HS-5 (cell line): Measurements from ENCODE around the gene ALKBH8.
"Not testable (repeated sequence)": the region's sequence is repeated elsewhere in the genome, so short reads cannot be mapped to it uniquely, and the experiment has no call there.

Source experiments
- DNase-seq: peaks from one replicate; pipeline ENCODE4 v3.0.0-alpha.2; 2012; ENCODE audit warnings: low read depth

Gene ALKBH8, protein sequence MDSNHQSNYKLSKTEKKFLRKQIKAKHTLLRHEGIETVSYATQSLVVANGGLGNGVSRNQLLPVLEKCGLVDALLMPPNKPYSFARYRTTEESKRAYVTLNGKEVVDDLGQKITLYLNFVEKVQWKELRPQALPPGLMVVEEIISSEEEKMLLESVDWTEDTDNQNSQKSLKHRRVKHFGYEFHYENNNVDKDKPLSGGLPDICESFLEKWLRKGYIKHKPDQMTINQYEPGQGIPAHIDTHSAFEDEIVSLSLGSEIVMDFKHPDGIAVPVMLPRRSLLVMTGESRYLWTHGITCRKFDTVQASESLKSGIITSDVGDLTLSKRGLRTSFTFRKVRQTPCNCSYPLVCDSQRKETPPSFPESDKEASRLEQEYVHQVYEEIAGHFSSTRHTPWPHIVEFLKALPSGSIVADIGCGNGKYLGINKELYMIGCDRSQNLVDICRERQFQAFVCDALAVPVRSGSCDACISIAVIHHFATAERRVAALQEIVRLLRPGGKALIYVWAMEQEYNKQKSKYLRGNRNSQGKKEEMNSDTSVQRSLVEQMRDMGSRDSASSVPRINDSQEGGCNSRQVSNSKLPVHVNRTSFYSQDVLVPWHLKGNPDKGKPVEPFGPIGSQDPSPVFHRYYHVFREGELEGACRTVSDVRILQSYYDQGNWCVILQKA

GRCh38 chr11:107565219-107565937 is at the start of gene ALKBH8:
Gene ALKBH8 (minus strand): TSS chr11:107565735. CDS start chr11:107560893, 4,842 bp downstream.
- DNase-seq = no peak

DNA sequence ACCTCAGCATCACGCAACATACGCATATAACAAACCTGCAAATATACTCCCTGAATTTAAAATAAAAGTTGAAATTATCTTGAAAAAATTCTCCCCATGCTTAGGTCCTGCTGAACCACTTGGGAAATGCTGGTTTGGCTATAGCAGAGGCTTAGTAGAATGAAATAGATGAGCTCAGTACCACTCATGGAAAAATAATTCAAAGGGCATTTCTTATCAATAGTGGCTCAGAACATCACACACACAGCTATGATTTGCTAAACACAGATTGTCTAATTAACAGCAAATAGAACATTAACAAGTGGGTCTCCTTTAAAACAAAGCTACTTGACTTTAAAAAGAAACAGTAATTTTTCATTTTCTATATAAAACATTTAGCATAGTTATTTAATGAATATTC is 46.9 kb upstream of the ALKBH8 start:
- no peak for DNase-seq

DNA sequence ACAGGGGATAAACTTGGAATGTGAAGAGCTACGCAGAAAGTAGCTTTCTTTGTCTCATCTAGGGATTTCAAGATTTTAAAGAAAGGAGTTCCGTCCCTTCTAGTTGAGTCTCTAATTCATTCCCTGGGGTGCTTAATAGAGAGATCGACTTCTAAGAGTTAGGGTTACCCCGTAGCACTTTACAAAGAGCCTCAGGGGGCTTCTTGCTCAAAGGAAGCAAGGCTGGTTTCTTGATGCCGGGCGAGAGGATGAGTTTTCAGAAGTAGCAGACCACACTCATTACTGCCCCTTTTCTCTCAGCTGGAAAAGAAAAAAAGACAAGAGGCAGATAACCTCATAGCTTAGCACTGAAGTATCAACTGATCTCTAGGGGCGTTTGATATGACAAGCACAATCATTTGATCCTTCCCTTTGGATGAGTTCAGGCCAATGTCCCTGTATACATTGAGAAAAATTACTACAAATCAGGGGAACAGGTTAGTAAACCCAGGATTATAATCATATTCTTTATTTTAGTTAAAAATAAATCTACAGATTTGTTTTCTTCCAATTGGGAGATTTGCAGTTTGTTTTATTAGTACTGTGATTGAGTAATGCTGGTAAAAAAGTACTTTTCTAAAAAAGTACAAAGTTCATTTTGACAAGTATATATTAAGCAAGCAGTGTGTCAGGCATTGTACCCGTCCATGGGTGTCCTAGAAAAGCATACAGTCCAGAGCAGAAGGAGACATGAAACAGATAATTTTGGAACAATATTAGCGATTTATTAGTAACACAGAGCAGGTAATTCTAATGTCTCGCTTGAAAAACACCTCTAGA is 44.1 kb upstream of the ALKBH8 start:
- DNase-seq = no peak

DNA sequence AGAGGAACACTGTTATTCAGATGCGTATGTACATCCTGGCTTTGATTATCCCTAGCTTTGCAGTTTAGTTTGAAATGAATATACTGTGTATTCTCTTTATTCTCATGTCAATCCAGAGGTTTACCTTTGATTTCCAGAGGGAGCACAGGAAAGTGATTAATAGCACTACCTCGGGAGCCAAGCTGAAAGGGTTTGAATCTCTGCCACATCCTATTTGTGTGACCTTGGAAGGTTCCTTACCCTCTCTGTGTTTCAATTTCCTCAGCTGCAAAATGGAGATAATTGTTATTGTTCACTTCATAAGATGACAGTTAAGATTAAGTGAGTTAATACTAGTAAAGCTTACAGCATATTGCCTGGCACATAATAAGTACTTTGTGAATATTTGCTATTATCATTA is 43.3 kb upstream of the ALKBH8 start:
- DNase-seq = no peak

GRCh38 chr11:107606141-107606540 is 40.6 kb upstream of the ALKBH8 start:
- no peak for DNase-seq

DNA sequence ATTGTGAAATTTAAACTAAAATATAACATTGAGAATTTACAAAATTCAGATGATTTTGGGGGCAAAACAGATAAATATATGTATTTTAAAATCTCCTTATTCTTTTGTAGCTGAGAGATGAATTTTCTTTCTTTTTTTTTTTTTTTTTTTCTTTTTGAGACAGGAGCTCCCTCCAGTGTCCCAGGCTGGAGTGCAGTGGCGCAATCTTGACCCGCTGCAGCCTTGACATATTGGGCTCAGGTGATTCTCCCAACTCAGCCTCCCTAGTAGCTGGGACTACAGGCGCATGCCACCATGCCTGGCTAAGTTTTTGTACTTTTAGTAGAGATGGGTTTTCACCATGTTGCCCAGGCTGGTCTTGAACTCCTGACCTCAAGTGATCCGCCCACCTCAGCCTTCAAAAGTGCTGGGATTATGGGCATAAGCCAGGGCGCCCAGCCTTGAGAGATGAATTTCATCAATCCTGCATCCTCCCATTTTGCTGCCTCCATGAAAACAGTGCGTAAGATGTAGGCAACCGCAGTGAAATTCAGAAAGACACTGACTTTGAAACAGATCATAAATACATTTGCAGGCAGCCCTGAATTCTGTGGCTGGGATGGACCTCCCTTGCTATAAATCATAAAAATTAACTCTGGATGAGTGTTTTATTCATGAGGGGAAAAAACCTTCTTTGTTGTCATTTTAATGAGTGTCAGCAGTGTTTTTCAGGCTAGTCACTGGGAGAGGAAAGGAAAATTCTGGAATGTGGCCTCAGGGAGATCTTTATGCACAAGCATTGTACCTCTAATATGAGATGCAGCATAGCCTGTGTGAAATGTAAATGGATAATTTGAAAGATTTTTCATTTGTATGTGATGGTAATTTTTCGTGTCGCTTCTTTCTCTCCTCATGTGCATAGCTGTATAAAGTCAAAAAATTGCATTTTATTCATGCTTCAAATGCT is 39.8 kb upstream of the ALKBH8 start:
- no peak for DNase-seq

DNA sequence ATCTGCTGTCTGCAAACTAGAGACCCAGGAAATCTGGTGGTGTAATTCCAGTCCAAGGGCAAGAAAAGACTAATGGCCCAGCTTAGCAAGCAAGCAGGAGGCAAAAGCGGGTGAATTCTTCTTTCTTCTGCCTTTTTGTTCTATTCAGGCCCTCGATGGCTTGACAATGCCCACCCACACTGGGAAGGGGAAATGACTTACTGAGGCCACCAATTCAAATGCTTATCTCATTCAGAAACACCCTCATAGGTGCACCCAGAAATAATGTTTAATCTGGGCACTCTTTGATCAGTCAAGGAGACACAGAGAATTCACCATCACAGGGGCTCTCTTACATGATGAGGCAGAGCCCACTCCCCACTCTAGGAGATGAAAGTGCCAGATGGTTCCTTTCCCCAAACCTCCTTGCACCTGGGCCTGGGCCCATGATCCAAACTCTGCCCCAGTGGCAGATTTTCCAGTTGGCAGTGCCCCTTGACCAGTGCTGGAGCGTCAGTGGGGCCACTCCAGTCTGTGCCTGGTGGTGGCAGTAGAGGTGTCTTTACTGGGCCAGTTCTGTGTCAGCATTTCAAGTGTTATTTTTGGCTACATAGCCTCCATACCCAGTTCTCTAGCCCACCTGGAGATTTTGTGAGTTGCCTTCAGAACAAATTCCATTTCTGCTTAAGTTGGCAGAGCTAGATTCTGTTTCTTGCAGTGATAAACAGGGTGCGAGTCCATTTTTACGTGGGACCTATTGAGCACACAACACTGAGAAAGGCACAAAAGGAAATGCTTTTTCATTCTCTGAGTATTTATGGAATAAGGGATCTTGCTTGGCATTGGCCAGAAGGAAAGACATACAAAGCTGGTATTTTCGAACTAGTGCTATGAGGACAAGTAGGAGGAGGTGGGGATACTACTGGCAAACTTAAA is 32.9 kb upstream of the ALKBH8 start:
- DNase-seq = no peak

GRCh38 chr11:107594736-107595135 is 29.2 kb upstream of the ALKBH8 start:
- DNase-seq = no peak

DNA sequence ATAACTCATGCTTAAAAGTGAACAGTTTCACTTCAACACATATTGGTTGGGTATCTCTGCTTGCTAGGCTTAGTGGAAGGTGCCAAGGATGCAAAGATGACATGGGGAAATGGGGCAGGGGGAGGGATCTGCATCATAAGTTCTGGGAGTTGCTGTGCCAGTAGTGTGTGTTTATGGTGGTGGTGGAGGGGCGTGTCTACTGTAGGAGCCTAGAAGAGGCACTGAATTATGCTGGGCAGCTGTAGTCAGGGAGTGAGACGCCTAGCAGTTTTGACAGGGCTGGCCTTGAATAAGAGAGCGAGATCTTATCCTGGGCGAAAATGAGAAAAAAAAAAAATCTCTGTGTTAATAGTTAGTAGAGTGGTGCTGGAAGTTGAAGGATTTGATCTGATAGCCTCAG is 28.4 kb upstream of the ALKBH8 start:
- DNase-seq = no peak

DNA sequence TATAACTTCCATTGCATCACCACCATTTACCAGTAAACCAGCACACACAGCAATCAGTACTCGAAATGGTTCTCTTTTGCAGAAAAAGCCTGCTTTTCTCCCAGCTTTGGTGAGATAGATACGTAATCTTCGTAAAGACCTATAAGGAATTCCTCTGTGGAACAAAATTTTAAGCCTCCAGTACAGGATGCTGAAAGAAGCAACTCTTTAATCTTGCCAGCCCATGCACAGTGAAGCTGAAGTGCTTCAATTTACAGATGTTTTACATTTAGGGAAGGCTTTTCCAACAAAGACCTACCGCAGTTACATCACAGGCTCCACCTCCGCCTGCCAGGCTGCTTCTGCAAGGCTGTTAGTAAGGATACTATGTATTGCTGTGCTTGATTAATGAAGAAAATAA is 27.3 kb upstream of the ALKBH8 start:
- no peak for DNase-seq

- no peak for DNase-seq
Observed at GRCh38 chr11:107592231-107592590, 26.7 kb upstream of the ALKBH8 start.

GRCh38 chr11:107591378-107592230 is 26.1 kb upstream of the ALKBH8 start:
- DNase-seq = no peak

GRCh38 chr11:107590460-107591377 is 25.2 kb upstream of the ALKBH8 start, which contains the start of gene ELMOD1:
Gene ELMOD1 (plus strand): TSS chr11:107591147. CDS start chr11:107618190, 27,043 bp downstream.
- DNase-seq = no peak

DNA sequence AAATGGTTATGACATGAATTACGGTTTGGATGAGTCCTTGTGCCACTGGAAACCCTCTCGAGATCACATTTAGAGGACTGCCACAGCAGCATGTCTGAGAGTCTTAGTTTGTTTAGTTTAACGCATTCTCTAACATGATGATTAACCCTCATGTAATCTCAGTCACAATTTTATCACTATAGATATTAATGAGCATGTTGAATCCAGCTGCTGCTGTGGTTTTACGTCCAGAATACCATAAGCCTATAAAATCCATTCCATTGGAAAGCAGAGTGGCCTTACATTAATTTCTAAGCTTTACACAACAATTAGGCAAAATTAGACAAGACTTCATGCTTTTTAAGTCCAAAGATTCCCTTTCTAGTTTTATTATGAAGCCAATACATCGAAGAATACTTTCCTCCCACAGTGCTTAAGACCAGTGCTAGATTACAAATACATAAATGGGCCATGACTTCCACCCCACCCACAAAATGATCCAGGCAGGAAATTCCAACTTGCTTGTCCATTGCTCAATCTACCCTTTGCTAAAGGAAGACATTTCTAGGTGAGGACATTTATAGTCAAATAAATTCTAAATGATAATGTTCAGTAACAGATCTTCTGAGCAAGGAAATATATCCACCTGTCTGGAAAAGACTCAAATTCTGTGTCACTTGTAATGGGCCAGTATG is 21.9 kb upstream of the ALKBH8 start:
- no peak for DNase-seq

- peak; percentile 69 for DNase-seq
Observed at GRCh38 chr11:107583629-107584195, 18.2 kb upstream of the ALKBH8 start.

DNA sequence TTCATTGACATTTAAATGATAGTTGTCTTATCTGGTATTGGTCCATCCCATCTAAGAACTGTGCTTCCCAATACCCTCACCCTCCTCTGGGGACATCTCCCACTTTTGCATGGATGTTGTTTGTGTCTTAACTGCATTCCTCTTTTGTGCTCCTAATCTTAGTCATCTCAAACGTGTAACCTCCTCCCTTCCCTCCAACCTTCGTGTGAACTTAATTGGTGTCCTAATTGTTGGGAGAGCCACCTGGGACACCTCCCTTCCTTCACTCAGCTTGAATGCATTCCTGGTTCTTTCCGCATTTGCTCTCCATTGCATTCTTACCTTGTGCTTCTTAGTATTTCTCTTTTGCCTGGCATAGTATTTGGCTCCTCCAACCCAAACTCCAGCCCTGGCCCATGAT is 15.6 kb upstream of the ALKBH8 start:
- no peak for DNase-seq

DNA sequence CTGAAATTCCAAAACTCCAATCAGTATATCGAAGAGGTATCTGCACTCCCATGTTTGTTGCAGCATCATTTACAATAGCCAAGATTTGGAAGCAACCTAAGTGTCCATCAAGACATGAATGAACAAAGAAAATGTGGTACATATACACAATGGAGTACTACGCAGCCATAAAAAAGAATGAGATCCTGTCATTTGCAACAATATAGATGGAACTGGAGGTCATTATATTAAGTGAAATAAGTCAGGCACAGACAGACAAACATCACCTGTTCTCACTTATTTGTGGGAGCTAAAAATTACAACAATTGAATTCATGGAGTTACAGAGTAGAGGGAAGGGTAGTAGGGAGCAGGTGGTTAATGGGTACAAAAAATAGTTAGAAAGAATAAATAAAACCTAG is 13.6 kb upstream of the ALKBH8 start:
- DNase-seq = not testable (repeated sequence)
